Caco-2 (cell line): Measurements from ENCODE around the gene ZNF217. TPM values are rescaled to one million over a fixed set of nuclear protein-coding genes. Genes with fewer than 3 reads are reported as not detected.
"Not testable (repeated sequence)": the region's sequence is repeated elsewhere in the genome, so short reads cannot be mapped to it uniquely, and the experiment has no call there.

Experiments used
- BruUV-seq: library from RNA; stranded (reverse); fragments of 400-500 nt; replicated peaks from 2 replicates; lab custom pipeline; 2021; lab: Mats Ljungman, UMichigan
- CTCF ChIA-PET: fragments of 300-600 bp; sonication (Branson Sonifier 250); formaldehyde crosslinking; loops from one replicate; lab custom pipeline; 2022; ENCODE audit warnings: antibody characterized with exemption; lab: Charles Lee
- POLR2A ChIA-PET: fragments of 300-600 bp; sonication (Branson Sonifier 250); formaldehyde crosslinking; loops from one replicate; lab custom pipeline; 2022; ENCODE audit warnings: antibody characterized with exemption; lab: Charles Lee
- DNase-seq, 2 experiments: peaks; one replicate each; pipeline versions ENCODE4 v3.0.0 to v3.0.0-alpha.2; 2020 to 2022
- H3K27me3 ChIP-seq: replicated peaks from 2 replicates; pipeline ENCODE4 v1.6.0; 2011; ENCODE audit warnings: low read length; ENCODE audit not compliant: control insufficient read depth, insufficient read depth
- H3K36me3 ChIP-seq: 2 replicates; pipeline ENCODE4 v1.5.1; 2011; ENCODE audit warnings: low read length; ENCODE audit not compliant: control insufficient read depth, insufficient read depth
- H3K4me1 ChIP-seq: fragments of 250-450 bp; sonication (Bioruptor Pico); 2 replicates; pipeline ENCODE4 v1.5.1; 2020; ENCODE audit warnings: mild to moderate bottlenecking
- H3K4me3 ChIP-seq: 2 replicates; pipeline ENCODE4 v1.5.1; 2011; ENCODE audit warnings: low read depth, mild to moderate bottlenecking, control low read depth, low read length
- H3K9me3 ChIP-seq: fragments of 250-450 bp; sonication (Bioruptor Pico); 2 replicates; pipeline ENCODE4 v1.5.1; 2020; ENCODE audit warnings: mild to moderate bottlenecking, moderate library complexity
- H3K27ac Mint-ChIP-seq: one replicate; pipeline ENCODE4 v1.8.0; 2022; ENCODE audit warnings: mixed read lengths; ENCODE audit not compliant: unreplicated experiment
- H3K27me3 Mint-ChIP-seq: one replicate; pipeline ENCODE4 v1.8.0; 2022; ENCODE audit warnings: mixed read lengths; ENCODE audit not compliant: insufficient read depth, unreplicated experiment
- H3K36me3 Mint-ChIP-seq: one replicate; pipeline ENCODE4 v1.8.0; 2022; ENCODE audit warnings: mild to moderate bottlenecking, mixed read lengths; ENCODE audit not compliant: insufficient read depth, unreplicated experiment
- H3K4me1 Mint-ChIP-seq: one replicate; pipeline ENCODE4 v1.8.0; 2022; ENCODE audit warnings: low read depth, mixed read lengths; ENCODE audit not compliant: unreplicated experiment
- H3K4me3 Mint-ChIP-seq: one replicate; pipeline ENCODE4 v1.8.0; 2022; ENCODE audit warnings: mild to moderate bottlenecking, moderate library complexity, mixed read lengths; ENCODE audit not compliant: unreplicated experiment
- H3K9me3 Mint-ChIP-seq: one replicate; pipeline ENCODE4 v1.8.0; 2022; ENCODE audit warnings: mixed read lengths; ENCODE audit not compliant: unreplicated experiment
- CTCF ChIP-seq, 2 experiments: fragments of 200-600 bp in 1 of 2; IDR thresholded peaks; 1 replicate in 1 of 2; 2 replicates in 1 of 2; pipeline versions ENCODE4 v1.5.1 to v1.8.0; 2011 to 2022; ENCODE audit warnings: antibody characterized with exemption in 1 of 2, control low read depth in 1 of 2, inconsistent platforms in 1 of 2, low read depth in 1 of 2, low read length in 1 of 2, mild to moderate bottlenecking in 1 of 2, moderate library complexity in 1 of 2; ENCODE audit not compliant: insufficient read depth in 1 of 2, severe bottlenecking in 1 of 2, unreplicated experiment in 1 of 2
- intact Hi-C: fragments of 100-400 bp; cut with micrococcal nuclease; formaldehyde crosslinking; loops from one replicate; pipeline ENCODE4 v1.10.0; 2022; ENCODE audit not compliant: unreplicated experiment
- total RNA-seq: library from RNA; stranded (reverse); gene quantifications from 2 replicates; pipeline ENCODE4 v1.2.3, GENCODE V29; 2022

Gene ZNF217
- total RNA-seq, 1 experiment from 2014 or later, result 65.5 TPM

GRCh38 chr20:53626584-53626983 lies 32.9 kb upstream of the ZNF217 start:
- no peak overlapping the region for H3K27ac Mint-ChIP-seq
- BruUV-seq, result no TSS peak
- TF ChIP-seq CTCF (IDR thresholded peaks at IDR 0.05; ENCODE audit: insufficient read depth in 1 of 2, low read depth in 1 of 2, low read length in 1 of 2, severe bottlenecking in 1 of 2, unreplicated experiment in 1 of 2), result no peak
- no peaks in the 10 kb centered on the region for H3K36me3 Mint-ChIP-seq
- intact Hi-C loops, result no loop called here
- H3K9me3 Mint-ChIP-seq, result no peaks in the 10 kb centered on the region
- peaks cover 17% of the 10 kb centered on the region for H3K4me1 Mint-ChIP-seq
- H3K4me3 Mint-ChIP-seq, result no peak overlapping the region
- Histone ChIP-seq H3K4me3 (no peak overlapping the region), H3K4me1 (peaks cover 26% of the 10 kb centered on the region), H3K36me3 (no peaks in the 10 kb centered on the region), H3K9me3 (0 out of 2 replicates have a peak, but pooled peaks cover 4% of the 10 kb centered on the region), H3K27me3 (no peaks in the 10 kb centered on the region)
- CTCF ChIA-PET, result interaction anchor here (0.7 kb wide), 1 partner anchor 32 kb away, joined by 3 read pairs; no protein-coding TSS in a partner anchor
- no peak for DNase-seq
- H3K27me3 Mint-ChIP-seq, result no peaks in the 10 kb centered on the region
- POLR2A ChIA-PET, result no interaction called here

- no peak overlapping the region for H3K4me3 Mint-ChIP-seq
- no TSS peak for BruUV-seq
Observed at GRCh38 chr20:53625311-53626129, 31.9 kb upstream of the ZNF217 start.

GRCh38 chr20:53624927-53625250 lies 31.2 kb upstream of the ZNF217 start:
- H3K36me3 ChIP-seq, H3K27me3 ChIP-seq, BruUV-seq, H3K4me3 Mint-ChIP-seq, DNase-seq, H3K4me3 ChIP-seq, H3K9me3 Mint-ChIP-seq, H3K27me3 Mint-ChIP-seq, H3K9me3 ChIP-seq, H3K36me3 Mint-ChIP-seq, POLR2A ChIA-PET, intact Hi-C loops: not testable (repeated sequence)
- CTCF ChIA-PET, result interaction anchor here (0.7 to 1.2 kb wide), 3 partner anchors 12 to 131 kb away, joined by 3 to 7 read pairs (median 3); partner anchors contain the start of gene ZNF217
- H3K27ac Mint-ChIP-seq, result peak overlapping the region; percentile 97
- peaks cover 33% of the 10 kb centered on the region for H3K4me1 ChIP-seq
- H3K4me1 Mint-ChIP-seq, result peaks cover 24% of the 10 kb centered on the region

More at GRCh38 chr20:53625311-53626129, 31.9 kb upstream of the ZNF217 start:
- H3K9me3 ChIP-seq, result 0 out of 2 replicates have a peak, but pooled peaks cover 4% of the 10 kb centered on the region
- H3K36me3 Mint-ChIP-seq, result no peaks in the 10 kb centered on the region
- DNase-seq, result no peak
- no peak overlapping the region for H3K4me3 ChIP-seq
- no peaks in the 10 kb centered on the region for H3K27me3 ChIP-seq
- H3K27me3 Mint-ChIP-seq, result no peaks in the 10 kb centered on the region
- no peaks in the 10 kb centered on the region for H3K9me3 Mint-ChIP-seq
- H3K36me3 ChIP-seq, result no peaks in the 10 kb centered on the region
- peaks cover 24% of the 10 kb centered on the region for H3K4me1 Mint-ChIP-seq
- intact Hi-C loops, result no loop called here
- H3K27ac Mint-ChIP-seq, result no peak overlapping the region
- ChIA-PET POLR2A (no interaction called here), CTCF (interaction anchor here (0.7 to 1.2 kb wide), 3 partner anchors 12 to 131 kb away, joined by 3 to 7 read pairs (median 3); partner anchors contain the start of gene ZNF217)
- H3K4me1 ChIP-seq, result peaks cover 33% of the 10 kb centered on the region
- no peak for TF ChIP-seq CTCF (IDR thresholded peaks at IDR 0.05; ENCODE audit: insufficient read depth in 1 of 2, low read depth in 1 of 2, low read length in 1 of 2, severe bottlenecking in 1 of 2, unreplicated experiment in 1 of 2)
